ENCODE measurements around the gene ZNF69. TPM values are rescaled to one million over a fixed set of nuclear protein-coding genes. Genes with fewer than 3 reads are reported as not detected.
"Not testable (repeated sequence)": the region's sequence is repeated elsewhere in the genome, so short reads cannot be mapped to it uniquely, and the experiment has no call there.

ZNF69 gene
- total RNA-seq, 4 donors from 2014 or later, result 3.4 to 13.6 (median 7.2) TPM

DNA sequence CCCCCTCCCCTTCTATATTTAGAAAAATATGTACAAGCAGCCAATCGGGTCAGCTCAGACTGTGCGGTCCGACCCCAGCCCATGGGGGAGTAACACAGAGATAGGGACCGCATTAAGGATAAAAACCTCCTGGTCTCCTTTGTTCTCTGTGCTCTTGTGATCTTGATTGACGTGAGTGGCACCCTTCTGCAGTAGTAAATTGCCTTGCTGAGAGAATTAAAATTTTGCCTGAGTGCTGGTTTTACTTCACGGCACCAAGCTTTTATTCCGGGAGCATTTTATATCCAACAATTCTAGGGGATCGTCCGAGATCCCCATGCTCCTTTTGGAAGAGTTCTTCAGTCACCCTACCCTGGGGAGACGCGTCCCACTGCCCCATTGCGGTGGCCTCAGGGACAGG, 7.0 kb upstream of the ZNF69 start:
- DNase-seq (ENCODE audit: low spot score) (no peak), ATAC-seq (ENCODE audit: low FRiP score) (no peak)
- TF ChIP-seq, protein P1, sequence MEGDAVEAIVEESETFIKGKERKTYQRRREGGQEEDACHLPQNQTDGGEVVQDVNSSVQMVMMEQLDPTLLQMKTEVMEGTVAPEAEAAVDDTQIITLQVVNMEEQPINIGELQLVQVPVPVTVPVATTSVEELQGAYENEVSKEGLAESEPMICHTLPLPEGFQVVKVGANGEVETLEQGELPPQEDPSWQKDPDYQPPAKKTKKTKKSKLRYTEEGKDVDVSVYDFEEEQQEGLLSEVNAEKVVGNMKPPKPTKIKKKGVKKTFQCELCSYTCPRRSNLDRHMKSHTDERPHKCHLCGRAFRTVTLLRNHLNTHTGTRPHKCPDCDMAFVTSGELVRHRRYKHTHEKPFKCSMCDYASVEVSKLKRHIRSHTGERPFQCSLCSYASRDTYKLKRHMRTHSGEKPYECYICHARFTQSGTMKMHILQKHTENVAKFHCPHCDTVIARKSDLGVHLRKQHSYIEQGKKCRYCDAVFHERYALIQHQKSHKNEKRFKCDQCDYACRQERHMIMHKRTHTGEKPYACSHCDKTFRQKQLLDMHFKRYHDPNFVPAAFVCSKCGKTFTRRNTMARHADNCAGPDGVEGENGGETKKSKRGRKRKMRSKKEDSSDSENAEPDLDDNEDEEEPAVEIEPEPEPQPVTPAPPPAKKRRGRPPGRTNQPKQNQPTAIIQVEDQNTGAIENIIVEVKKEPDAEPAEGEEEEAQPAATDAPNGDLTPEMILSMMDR (IDR thresholded peaks at IDR 0.05), result no peak

- ATAC-seq (ENCODE audit: low FRiP score) (no peak), DNase-seq (ENCODE audit: low spot score) (peak; percentile 38)
- TF ChIP-seq, protein P1 (IDR thresholded peaks at IDR 0.05), result peak in 1 of 3 donors; percentile 26
Measured at GRCh38 chr19:11881151-11881800, 6.3 kb upstream of the ZNF69 start.

GRCh38 chr19:11882606-11883005, 5.0 kb upstream of the ZNF69 start:
- ATAC-seq (ENCODE audit: low FRiP score), result no peak
- DNase-seq (ENCODE audit: low spot score), result no peak
- TF ChIP-seq, protein P1 (IDR thresholded peaks at IDR 0.05), result no peak

DNA sequence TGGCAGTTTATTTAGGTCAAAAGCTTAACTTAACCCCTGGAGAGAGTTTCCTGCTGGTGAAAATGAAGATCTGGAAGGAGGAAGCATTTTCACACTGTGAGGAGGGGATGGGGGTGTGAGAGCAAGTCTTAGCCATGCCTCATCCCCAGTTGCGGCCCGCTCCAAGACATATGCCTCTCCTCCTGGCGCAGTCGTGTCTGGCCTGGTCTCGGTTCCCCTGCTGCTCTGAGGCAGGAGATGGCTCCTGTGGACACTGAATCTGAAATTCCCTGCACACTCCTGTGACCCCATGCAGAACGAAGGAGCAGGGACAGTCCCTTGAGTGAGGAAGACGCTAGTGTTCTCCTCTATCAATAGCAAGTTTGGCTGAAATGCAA, 360 bp upstream of the ZNF69 start:
- no peak for DNase-seq (ENCODE audit: low spot score)
- ATAC-seq (ENCODE audit: low FRiP score), result peak; percentile 15
- TF ChIP-seq, protein P1 (IDR thresholded peaks at IDR 0.05), result no peak

DNA sequence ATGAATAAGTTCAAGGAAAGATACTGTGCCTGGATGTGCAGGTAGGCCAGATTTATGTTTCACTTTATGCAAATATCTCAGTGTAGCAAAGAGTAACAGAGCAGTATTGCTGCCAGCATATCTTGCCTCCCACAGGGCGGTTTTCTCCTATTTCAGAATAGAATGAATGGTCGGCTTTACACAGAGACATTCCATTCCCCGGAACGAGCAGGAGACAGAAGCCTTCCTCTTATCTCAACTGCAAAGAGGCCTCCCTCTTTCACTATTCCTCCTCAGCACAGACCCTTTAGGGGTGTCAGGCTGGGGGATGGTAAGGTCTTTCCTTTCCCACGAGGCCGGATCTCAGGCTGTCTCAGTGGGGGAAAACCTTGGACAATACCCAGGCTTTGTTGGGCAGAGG, 2.3 kb downstream of the ZNF69 start:
- ATAC-seq (ENCODE audit: low FRiP score), result not testable (repeated sequence)

DNA sequence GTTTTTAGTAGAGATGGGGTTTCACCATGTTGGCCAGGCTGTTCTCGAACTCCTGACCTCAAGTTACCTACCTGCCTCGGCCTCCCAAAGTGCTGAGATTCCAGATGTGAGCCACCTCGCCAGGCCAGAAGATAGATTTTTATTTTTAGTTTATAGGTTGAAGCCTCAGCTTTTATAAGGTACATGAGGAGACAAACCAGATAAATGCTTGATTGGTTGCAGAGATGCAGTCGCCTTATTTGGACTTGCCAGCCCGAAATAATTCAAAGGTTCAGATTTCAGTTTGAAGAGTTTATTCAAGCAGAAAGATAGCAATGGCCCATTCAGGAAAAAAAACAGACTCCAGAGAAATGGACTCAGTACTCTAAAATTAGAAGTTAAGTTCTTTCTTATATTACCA, 3.1 kb downstream of the ZNF69 start:
- DNase-seq (ENCODE audit: low spot score), result no peak
- no peak for ATAC-seq (ENCODE audit: low FRiP score)
- TF ChIP-seq, protein P1 (IDR thresholded peaks at IDR 0.05), result no peak

More for the DNA sequence above, 2.3 kb downstream of the ZNF69 start:
- not testable (repeated sequence) for DNase-seq (ENCODE audit: low spot score)

DNA sequence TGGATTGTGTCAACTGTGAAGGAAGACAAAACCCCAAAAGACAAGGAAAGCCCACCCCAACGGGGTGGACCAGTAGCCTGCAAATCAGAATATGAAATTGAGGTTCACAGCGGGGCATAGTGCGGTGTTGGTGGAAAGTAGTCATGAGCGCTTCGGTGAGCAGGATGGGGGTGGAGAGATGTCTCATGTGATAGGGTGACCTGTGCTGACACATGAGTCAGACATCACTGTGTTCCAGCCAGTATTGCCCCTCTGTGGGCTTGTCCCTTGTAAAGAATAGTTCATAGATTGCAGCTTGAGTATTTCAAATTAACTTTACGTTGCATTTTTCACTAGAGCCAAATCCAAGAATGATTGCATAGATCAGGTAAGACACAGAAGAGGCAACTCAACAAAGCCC, 7.3 kb downstream of the ZNF69 start:
- TF ChIP-seq, protein P1 (IDR thresholded peaks at IDR 0.05), result no peak
- DNase-seq (ENCODE audit: low spot score) (no peak), ATAC-seq (ENCODE audit: low FRiP score) (no peak)

Data from omental fat pad (tissue), 4 donors.